Stimulated activated CD4-positive, alpha-beta T cell treated with anti-CD3 and anti-CD28 coated beads, TNF-alpha, amount 100 ng/mL, for 24 hours (primary cell): ENCODE measurements around the gene LUZP2.
"Not testable (repeated sequence)": the region's sequence is repeated elsewhere in the genome, so short reads cannot be mapped to it uniquely, and the experiment has no call there.

Experiments used
- DNase-seq, 3 experiments: peaks; one replicate each; pipeline ENCODE4 v3.0.0-alpha.2; 2020; ENCODE audit warnings: low read depth in 3 of 3

The LUZP2 gene

GRCh38 chr11:24820541-24820940 is 323.7 kb downstream of the LUZP2 start:
- DNase-seq: no peak

GRCh38 chr11:24828938-24829605 is 332.2 kb downstream of the LUZP2 start:
- no peak for DNase-seq

- no peak for DNase-seq
These were observed 336.7 kb downstream of the LUZP2 start for GRCh38 chr11:24833573-24833972.

- no peak for DNase-seq
These were observed 340.3 kb downstream of the LUZP2 start for GRCh38 chr11:24837112-24837511.

GRCh38 chr11:24842308-24842707 is 345.5 kb downstream of the LUZP2 start:
- no peak for DNase-seq

- no peak for DNase-seq
These were observed 347.6 kb downstream of the LUZP2 start for GRCh38 chr11:24844406-24844805.

GRCh38 chr11:24848857-24849256 is 352.0 kb downstream of the LUZP2 start:
- DNase-seq: no peak

GRCh38 chr11:24855951-24856350 is 359.1 kb downstream of the LUZP2 start:
- no peak for DNase-seq

- no peak for DNase-seq
These were observed 363.0 kb downstream of the LUZP2 start for GRCh38 chr11:24859801-24860300.

GRCh38 chr11:24861440-24861839 is 364.6 kb downstream of the LUZP2 start:
- DNase-seq: no peak

GRCh38 chr11:24866743-24867142 is 369.9 kb downstream of the LUZP2 start:
- no peak for DNase-seq

GRCh38 chr11:24870048-24870447 is 373.2 kb downstream of the LUZP2 start:
- DNase-seq: no peak

GRCh38 chr11:24872186-24872585 is 375.3 kb downstream of the LUZP2 start:
- DNase-seq: no peak

GRCh38 chr11:24872651-24873311 is 375.9 kb downstream of the LUZP2 start:
- no peak for DNase-seq

- DNase-seq: no peak
These were observed 384.1 kb downstream of the LUZP2 start for GRCh38 chr11:24880962-24881361.

GRCh38 chr11:24885580-24886173 is 388.8 kb downstream of the LUZP2 start:
- DNase-seq: no peak

- DNase-seq: no peak
These were observed 390.2 kb downstream of the LUZP2 start for GRCh38 chr11:24886880-24887619.

GRCh38 chr11:24890426-24890825 is 393.6 kb downstream of the LUZP2 start:
- no peak for DNase-seq

GRCh38 chr11:24891845-24892492 is 395.1 kb downstream of the LUZP2 start:
- DNase-seq: not testable (repeated sequence)

GRCh38 chr11:24896118-24896835 is 399.4 kb downstream of the LUZP2 start:
- no peak for DNase-seq

GRCh38 chr11:24900514-24900913 is 403.7 kb downstream of the LUZP2 start:
- no peak for DNase-seq
